ENCODE measurements around the gene TRAPPC2L.
"Not testable (repeated sequence)": the region's sequence is repeated elsewhere in the genome, so short reads cannot be mapped to it uniquely, and the experiment has no call there.

Gene TRAPPC2L

GRCh38 chr16:88878967-88879787 lies 22.2 kb downstream of the TRAPPC2L start:
- DNase-seq, result no peak
- peak; percentile 15 for ATAC-seq

DNA sequence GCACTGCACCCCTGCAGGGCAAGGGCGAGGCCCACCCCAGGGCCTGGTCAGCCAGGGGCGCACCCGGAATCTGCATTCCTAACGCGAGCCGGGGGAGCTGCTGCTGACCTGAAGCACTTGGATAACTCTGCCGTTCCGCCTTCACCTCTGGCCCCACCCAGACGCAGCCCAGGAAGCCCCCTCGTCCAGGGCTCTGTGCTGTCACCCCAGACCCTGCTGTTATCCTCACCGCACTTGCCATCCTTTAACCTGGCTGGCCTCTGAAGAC lies 22.8 kb downstream of the TRAPPC2L start:
- ATAC-seq, result no peak
- no peak for DNase-seq

DNA sequence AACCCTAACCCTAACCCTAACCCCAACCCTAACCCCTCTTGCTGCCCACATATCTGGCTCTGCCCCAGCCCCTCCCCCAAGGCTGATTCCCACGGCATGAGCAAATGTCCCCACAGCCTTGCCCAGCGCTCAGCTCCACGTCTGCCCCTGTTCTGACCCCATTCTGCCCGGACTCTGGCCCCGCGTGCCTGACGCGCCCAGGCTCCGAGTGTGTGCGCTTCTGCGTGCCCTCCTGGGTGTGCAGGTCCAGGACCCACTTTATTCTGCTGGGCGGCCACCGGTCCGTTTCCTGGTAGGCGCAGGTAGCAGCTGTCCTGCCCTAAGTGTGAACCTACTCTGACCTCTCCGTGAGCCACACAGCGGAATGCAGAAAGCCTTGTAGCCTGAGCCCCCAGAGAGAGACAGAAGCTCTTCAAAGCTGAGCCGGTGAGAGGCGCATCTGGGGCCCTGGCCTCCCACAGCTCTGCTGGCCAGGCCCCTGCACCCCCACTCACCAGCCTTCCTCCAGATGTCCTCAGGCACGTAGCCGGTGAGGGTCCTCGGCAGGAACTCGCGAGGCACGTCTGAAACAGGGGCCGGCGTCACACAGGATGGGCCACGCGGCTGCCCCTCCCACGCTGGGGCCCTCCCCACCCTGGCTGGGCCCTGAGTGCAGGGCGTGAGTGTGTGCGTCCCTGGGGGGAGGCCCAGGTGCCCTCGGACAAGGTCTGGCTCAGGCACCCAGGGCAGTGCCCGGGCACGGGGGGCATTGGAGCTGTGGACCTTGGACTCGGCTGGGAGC lies 23.5 kb downstream of the TRAPPC2L start:
- no peak for ATAC-seq
- DNase-seq, result no peak

- DNase-seq (no peak), ATAC-seq (no peak)
These were observed 24.2 kb downstream of the TRAPPC2L start for GRCh38 chr16:88881007-88881615.

DNA sequence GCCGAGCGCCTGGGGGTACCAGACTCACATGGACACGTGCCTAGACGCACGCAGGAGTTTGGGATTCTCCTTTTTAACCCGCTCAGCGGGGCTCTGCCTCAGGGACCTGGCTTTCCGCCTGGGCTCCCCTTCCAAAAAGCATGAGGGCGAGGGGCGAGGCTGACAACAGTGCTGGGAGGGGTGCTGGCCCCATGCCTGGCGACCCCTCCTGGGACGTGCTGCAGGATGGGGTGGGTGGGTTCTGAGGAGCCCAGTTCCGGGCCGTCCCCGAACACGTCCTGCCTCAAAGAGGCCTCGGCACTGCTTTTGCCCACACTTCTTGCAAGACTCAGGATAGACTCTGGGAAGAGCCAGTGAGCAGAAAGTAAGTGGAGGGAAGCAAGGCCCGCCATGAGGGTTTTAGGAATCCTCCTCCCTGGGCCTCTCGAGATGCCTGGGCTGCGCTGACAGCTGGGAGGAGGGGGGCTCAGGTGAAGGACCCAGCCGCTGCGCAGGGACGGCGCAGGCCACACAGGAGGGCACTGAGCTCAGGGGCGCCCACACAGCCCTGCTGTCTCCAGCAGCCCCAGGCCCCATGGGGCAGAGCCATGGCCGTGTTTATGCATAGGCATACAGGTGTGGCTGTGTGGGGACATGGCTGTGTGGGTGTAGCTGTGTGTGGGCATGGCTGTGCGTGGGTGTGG lies 24.9 kb downstream of the TRAPPC2L start:
- no peak for ATAC-seq
- DNase-seq, result no peak

- ATAC-seq, result no peak
These were observed 25.6 kb downstream of the TRAPPC2L start for GRCh38 chr16:88882358-88883030.

GRCh38 chr16:88883117-88883895 lies 26.4 kb downstream of the TRAPPC2L start:
- ATAC-seq (no peak), DNase-seq (no peak)

More at GRCh38 chr16:88882358-88883030, 25.6 kb downstream of the TRAPPC2L start:
- no peak for DNase-seq

GRCh38 chr16:88883946-88884345 lies 27.0 kb downstream of the TRAPPC2L start:
- no peak for ATAC-seq
- no peak for DNase-seq

GRCh38 chr16:88884569-88885271 lies 27.8 kb downstream of the TRAPPC2L start:
- DNase-seq, result no peak
- no peak for ATAC-seq

GRCh38 chr16:88885693-88886280 lies 28.9 kb downstream of the TRAPPC2L start:
- ATAC-seq, result no peak
- DNase-seq, result no peak

- ATAC-seq (no peak), DNase-seq (no peak)
These were observed 29.5 kb downstream of the TRAPPC2L start for GRCh38 chr16:88886420-88886844.

- DNase-seq (no peak), ATAC-seq (no peak)
These were observed 30.1 kb downstream of the TRAPPC2L start for GRCh38 chr16:88886845-88887521.

DNA sequence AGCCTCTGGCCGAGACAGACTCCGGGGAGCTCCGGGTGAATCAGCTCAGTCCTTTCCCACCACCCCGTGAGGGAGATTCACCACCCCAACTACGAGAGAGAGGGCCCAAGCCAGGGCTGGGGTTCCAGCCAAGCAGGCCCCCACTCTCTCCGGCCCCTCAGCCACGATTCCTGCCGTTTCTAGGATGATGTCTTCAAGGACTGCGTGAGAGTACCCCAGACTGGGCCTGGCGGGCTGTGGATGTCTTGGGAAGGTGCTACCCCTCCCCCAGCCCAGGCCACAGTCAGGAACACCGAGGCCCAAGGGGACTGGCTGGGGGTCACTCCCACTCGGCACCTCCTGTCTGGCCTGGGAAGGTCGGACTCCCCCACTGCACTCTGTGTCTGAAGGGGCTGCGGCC lies 31.1 kb downstream of the TRAPPC2L start:
- ATAC-seq (no peak), DNase-seq (no peak)

DNA sequence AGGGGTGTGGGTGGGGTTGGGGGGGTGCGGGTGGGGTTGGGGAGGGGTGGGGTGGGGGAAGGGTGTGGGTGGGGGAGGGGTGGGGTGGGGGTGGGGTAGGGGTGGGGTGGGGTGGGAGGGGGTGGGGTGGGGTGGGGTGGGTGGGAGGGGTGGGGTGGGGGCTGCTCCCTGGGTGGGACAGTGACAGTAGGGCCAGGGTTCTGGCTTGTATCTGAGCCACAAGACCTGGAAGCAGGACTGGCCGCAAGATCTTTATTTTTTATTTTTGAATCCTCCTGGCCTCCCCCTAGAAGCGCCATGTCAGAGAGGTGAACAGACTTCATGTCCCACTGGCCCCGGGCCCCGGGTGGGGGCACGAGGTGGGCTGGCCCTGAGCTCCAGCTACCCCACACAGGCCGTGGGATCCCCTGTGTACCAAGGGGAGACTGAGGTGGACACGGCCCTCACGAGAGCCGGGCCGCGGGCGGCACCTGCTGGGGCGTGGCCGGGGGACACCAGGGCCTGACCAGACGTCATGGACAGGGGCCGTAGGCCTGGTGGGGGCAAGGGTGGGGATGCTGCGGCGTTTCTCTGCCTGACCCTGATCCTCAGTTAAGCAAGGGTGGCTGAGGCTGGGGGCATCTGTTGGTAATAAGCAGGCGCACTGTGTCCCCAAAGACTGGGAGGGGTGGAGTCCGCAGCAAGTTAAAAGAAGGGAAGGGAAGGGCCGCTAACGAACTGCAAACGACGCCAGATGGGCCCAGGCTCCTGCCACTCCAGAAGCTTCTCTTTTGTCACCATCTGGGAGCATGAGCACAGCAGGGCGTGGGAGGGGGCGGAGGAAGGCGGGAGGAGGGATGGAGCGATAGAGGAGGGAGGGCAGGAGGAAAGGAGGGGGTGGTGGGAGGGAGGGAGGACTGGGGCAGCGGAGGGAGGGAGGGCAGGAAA lies 31.8 kb downstream of the TRAPPC2L start:
- ATAC-seq, result no peak
- no peak for DNase-seq

GRCh38 chr16:88889702-88890352 lies 32.9 kb downstream of the TRAPPC2L start:
- not testable (repeated sequence) for DNase-seq, ATAC-seq

DNA sequence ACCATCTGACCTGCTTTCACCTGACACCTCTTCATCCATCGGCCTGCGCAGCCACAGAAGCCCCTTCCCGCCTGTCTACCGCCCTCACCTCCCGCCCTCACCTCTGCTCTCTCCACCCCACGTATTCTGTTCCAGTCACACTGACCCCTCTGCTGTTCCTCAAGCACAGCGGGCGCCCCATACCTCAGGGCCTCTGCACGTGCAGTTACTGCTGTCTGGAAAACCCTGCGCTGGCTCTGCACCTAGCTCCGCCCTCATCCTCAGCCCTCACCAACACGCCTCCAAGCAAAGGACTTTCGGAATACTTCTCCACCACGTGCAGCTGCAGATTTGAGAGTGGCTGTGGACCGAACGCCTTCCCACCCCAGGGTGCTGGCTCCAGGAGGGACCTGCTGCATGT lies 34.2 kb downstream of the TRAPPC2L start:
- ATAC-seq, result no peak
- DNase-seq, result no peak

- DNase-seq, result no peak
- ATAC-seq, result no peak
These were observed 35.1 kb downstream of the TRAPPC2L start for GRCh38 chr16:88892065-88892464.

All from stimulated activated naive CD8-positive, alpha-beta T cell treated with anti-CD3 and anti-CD28 coated beads, Interleukin-15, Interleukin-2, amounts not matched to agents 100 U/mL and 50 U/mL, for 24 hours (primary cell).